GM23338 (cell line): Measurements from ENCODE around the gene HEATR5B. TPM values are rescaled to one million over a fixed set of nuclear protein-coding genes. Genes with fewer than 3 reads are reported as not detected.

Experiments used
- ATAC-seq: fragments of 200-7000 bp; cut with Tn5 transposase; 3 replicates; pipeline ENCODE4 v1.9.1; 2020
- DNase-seq: peaks from one replicate; pipeline ENCODE4 v3.0.0-alpha.2; 2015; ENCODE audit warnings: low spot score
- H2AFZ ChIP-seq: fragments of 200-600 bp; sonication (generic); 2 replicates; pipeline ENCODE4 v1.8.0; 2016; ENCODE audit warnings: antibody characterized with exemption, mild to moderate bottlenecking, moderate library complexity
- H3F3A ChIP-seq: fragments of 200-600 bp; sonication (generic); replicated peaks from 2 replicates; pipeline ENCODE4 v1.8.0; 2017; ENCODE audit warnings: antibody characterized with exemption, mixed run types, low read depth
- H3K27ac ChIP-seq: fragments of 200-600 bp; sonication (generic); 2 replicates; pipeline ENCODE4 v1.6.1; 2016; ENCODE audit warnings: low read depth
- H3K27me3 ChIP-seq: fragments of 200-600 bp; sonication (generic); 2 replicates; pipeline ENCODE4 v1.8.0; 2016; ENCODE audit warnings: mild to moderate bottlenecking, mixed run types, moderate library complexity; ENCODE audit not compliant: insufficient read depth
- H3K36me3 ChIP-seq: fragments of 200-600 bp; sonication (generic); 2 replicates; pipeline ENCODE4 v1.8.0; 2016; ENCODE audit warnings: mild to moderate bottlenecking; ENCODE audit not compliant: insufficient read depth
- H3K4me1 ChIP-seq: fragments of 200-600 bp; sonication (generic); 2 replicates; pipeline ENCODE4 v1.8.0; 2016; ENCODE audit warnings: mild to moderate bottlenecking, moderate library complexity; ENCODE audit not compliant: insufficient read depth
- H3K4me2 ChIP-seq: fragments of 200-600 bp; sonication (generic); 2 replicates; pipeline ENCODE4 v1.7.1; 2017; ENCODE audit warnings: mixed run types
- H3K4me3 ChIP-seq: fragments of 200-600 bp; sonication (generic); 2 replicates; pipeline ENCODE4 v1.6.1; 2016; ENCODE audit warnings: mixed run types
- H3K79me2 ChIP-seq: fragments of 200-600 bp; sonication (generic); replicated peaks from 2 replicates; pipeline ENCODE4 v1.8.0; 2017; ENCODE audit warnings: mild to moderate bottlenecking; ENCODE audit not compliant: insufficient read depth
- H3K9me2 ChIP-seq: fragments of 200-600 bp; sonication (generic); 2 replicates; pipeline ENCODE4 v1.8.0; 2017; ENCODE audit not compliant: insufficient read depth
- H4K20me1 ChIP-seq: fragments of 200-600 bp; sonication (generic); replicated peaks from 2 replicates; pipeline ENCODE4 v1.8.0; 2017; ENCODE audit warnings: mild to moderate bottlenecking; ENCODE audit not compliant: insufficient read depth
- H3K27ac Mint-ChIP-seq: 2 replicates; pipeline ENCODE4 v1.8.0; 2020; ENCODE audit warnings: inconsistent platforms, mild to moderate bottlenecking, moderate library complexity, mixed read lengths
- H3K27me3 Mint-ChIP-seq: 3 replicates; pipeline ENCODE4 v1.8.0; 2022; ENCODE audit warnings: low read depth, mild to moderate bottlenecking, moderate library complexity, mixed read lengths, inconsistent platforms; ENCODE audit not compliant: insufficient read depth, poor library complexity
- H3K36me3 Mint-ChIP-seq: 3 replicates; pipeline ENCODE4 v1.8.0; 2021; ENCODE audit warnings: low read depth, mild to moderate bottlenecking, inconsistent platforms, moderate library complexity, mixed read lengths
- H3K4me1 Mint-ChIP-seq: 3 replicates; pipeline ENCODE4 v1.8.0; 2020; ENCODE audit warnings: mild to moderate bottlenecking, inconsistent platforms, mixed read lengths
- H3K4me3 Mint-ChIP-seq: 3 replicates; pipeline ENCODE4 v1.8.0; 2021; ENCODE audit warnings: moderate library complexity, mild to moderate bottlenecking, inconsistent platforms, mixed read lengths
- H3K9me3 Mint-ChIP-seq: 3 replicates; pipeline ENCODE4 v1.8.0; 2020; ENCODE audit warnings: moderate library complexity, mild to moderate bottlenecking, inconsistent platforms, mixed read lengths
- CREB1 ChIP-seq: fragments of 250-450 bp; sonication (Bioruptor Pico); IDR thresholded peaks from 2 replicates; pipeline ENCODE4 v1.5.0; 2020; ENCODE audit warnings: low read depth, mild to moderate bottlenecking, moderate library complexity
- EZH2 ChIP-seq: fragments of 200-600 bp; sonication (generic); IDR thresholded peaks from one replicate; pipeline ENCODE4 v1.8.0; 2017; ENCODE audit warnings: antibody characterized with exemption, mild to moderate bottlenecking, low read depth; ENCODE audit not compliant: unreplicated experiment
- EZH2phosphoT487 ChIP-seq: fragments of 200-600 bp; sonication (generic); IDR thresholded peaks from one replicate; pipeline ENCODE4 v1.8.1; 2018; ENCODE audit warnings: antibody characterized with exemption; ENCODE audit not compliant: unreplicated experiment
- JUNB ChIP-seq: IDR thresholded peaks from one replicate; pipeline ENCODE4 v1.6.1; 2016; ENCODE audit warnings: antibody characterized with exemption; ENCODE audit not compliant: unreplicated experiment
- NANOG ChIP-seq: IDR thresholded peaks from 2 replicates; pipeline ENCODE4 v1.6.1; 2016; ENCODE audit warnings: antibody characterized with exemption, borderline replicate concordance
- POLR2AphosphoS5 ChIP-seq: IDR thresholded peaks from 2 replicates; pipeline ENCODE4 v1.6.1; 2016; ENCODE audit warnings: antibody characterized with exemption, low read depth
- STAT1 ChIP-seq: IDR thresholded peaks from one replicate; pipeline ENCODE4 v1.6.1; 2016; ENCODE audit warnings: antibody characterized with exemption; ENCODE audit not compliant: unreplicated experiment
- ZNF114 ChIP-seq: fragments of 250-450 bp; sonication (Bioruptor Pico); IDR thresholded peaks from 2 replicates; pipeline ENCODE4 v1.5.0; 2020; ENCODE audit warnings: mild to moderate bottlenecking, moderate library complexity
- polyA plus RNA-seq: library from polyadenylated mRNA; unstranded; fragments of >200 nt; fragmentation: Nextera tagmentation; extraction: Ambion mirVana; gene quantifications from 2 replicates; pipeline ENCODE4 v1.2.1, GENCODE V29; 2016
- total RNA-seq: library from RNA; depleted of rRNA; stranded (reverse); fragments of >200 nt; shearing (Covaris generic); gene quantifications from 2 replicates; pipeline ENCODE4 v1.2.3, GENCODE V29; 2014
- TF ChIP-seq, protein P1 (sequence below): IDR thresholded peaks from one replicate; pipeline ENCODE4 v1.6.1; 2018; ENCODE audit warnings: antibody characterized with exemption; ENCODE audit not compliant: unreplicated experiment
- TF ChIP-seq, protein P2 (sequence below): IDR thresholded peaks from 2 replicates; pipeline ENCODE4 v1.6.1; 2016; ENCODE audit warnings: antibody characterized with exemption
- TF ChIP-seq, protein P3 (sequence below): fragments of 250-450 bp; sonication (Bioruptor Pico); IDR thresholded peaks from 2 replicates; pipeline ENCODE4 v1.5.0; 2020; ENCODE audit warnings: mild to moderate bottlenecking, moderate library complexity

HEATR5B gene
- total and polyA plus RNA-seq, 2 experiments from 2014 or later = 4.0 to 18.8 TPM

DNA sequence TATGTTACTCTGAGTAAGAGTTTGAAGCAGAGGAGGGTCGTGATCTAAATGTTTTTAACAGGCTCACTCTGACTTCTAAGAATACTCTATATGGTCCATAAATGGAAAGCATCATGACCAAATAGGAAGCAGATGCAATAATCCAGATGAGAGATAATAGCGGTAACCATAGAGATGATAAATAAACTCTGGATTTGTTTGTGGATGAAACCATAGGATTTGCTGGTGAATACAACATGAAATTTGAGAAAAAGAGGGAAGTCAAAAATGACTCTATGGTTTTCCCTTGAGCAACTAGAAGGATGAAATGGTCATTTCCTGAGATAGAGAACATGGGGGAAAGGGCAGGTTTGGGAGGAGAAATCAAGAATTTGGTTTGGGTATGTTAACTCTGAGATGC lies 3.9 kb downstream of the HEATR5B start (continued):
- TF ChIP-seq EZH2phosphoT487 = no peak
- TF ChIP-seq EZH2 = no peak
- TF ChIP-seq, protein P1, sequence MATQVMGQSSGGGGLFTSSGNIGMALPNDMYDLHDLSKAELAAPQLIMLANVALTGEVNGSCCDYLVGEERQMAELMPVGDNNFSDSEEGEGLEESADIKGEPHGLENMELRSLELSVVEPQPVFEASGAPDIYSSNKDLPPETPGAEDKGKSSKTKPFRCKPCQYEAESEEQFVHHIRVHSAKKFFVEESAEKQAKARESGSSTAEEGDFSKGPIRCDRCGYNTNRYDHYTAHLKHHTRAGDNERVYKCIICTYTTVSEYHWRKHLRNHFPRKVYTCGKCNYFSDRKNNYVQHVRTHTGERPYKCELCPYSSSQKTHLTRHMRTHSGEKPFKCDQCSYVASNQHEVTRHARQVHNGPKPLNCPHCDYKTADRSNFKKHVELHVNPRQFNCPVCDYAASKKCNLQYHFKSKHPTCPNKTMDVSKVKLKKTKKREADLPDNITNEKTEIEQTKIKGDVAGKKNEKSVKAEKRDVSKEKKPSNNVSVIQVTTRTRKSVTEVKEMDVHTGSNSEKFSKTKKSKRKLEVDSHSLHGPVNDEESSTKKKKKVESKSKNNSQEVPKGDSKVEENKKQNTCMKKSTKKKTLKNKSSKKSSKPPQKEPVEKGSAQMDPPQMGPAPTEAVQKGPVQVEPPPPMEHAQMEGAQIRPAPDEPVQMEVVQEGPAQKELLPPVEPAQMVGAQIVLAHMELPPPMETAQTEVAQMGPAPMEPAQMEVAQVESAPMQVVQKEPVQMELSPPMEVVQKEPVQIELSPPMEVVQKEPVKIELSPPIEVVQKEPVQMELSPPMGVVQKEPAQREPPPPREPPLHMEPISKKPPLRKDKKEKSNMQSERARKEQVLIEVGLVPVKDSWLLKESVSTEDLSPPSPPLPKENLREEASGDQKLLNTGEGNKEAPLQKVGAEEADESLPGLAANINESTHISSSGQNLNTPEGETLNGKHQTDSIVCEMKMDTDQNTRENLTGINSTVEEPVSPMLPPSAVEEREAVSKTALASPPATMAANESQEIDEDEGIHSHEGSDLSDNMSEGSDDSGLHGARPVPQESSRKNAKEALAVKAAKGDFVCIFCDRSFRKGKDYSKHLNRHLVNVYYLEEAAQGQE = no peak

DNA sequence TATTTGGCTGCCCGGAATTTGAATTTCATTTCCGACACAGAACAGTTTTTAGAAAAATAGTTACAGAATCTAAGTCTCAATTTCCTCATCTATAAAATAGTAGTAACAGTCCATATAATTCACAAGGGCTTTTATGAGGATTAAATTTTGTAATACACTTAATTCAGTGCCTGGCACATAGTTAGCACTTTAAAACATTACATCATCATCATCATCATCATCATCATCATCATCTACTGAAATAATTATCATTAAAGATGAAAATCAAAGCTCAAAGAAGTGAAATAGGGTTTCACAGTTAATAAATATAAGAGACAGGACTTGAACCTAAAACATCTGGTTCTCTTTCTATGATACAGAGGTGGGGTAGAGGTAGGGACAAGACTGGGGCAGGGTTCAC lies 13.2 kb downstream of the HEATR5B start:
- Histone ChIP-seq H3K4me3 (no peak overlapping the region), H3F3A (no peaks in the 10 kb centered on the region), H3K9me2 (no peaks in the 10 kb centered on the region), H3K79me2 (no peaks in the 10 kb centered on the region), H2AFZ (no peak overlapping the region), H3K4me2 (no peak overlapping the region), H4K20me1 (no peaks in the 10 kb centered on the region), H3K4me1 (no peaks in the 10 kb centered on the region), H3K36me3 (peaks cover 6% of the 10 kb centered on the region; the same call in 1 of the 2 replicates), H3K27ac (no peak overlapping the region), H3K27me3 (no peaks in the 10 kb centered on the region)
- ATAC-seq = no peak
- Mint-ChIP-seq H3K4me3 (no peak overlapping the region), H3K9me3 (no peaks in the 10 kb centered on the region), H3K27ac (no peak overlapping the region), H3K27me3 (no peaks in the 10 kb centered on the region), H3K4me1 (no peaks in the 10 kb centered on the region), H3K36me3 (peaks cover 18% of the 10 kb centered on the region)
- no peak for DNase-seq
- TF ChIP-seq ZNF114 = no peak
- TF ChIP-seq, protein P2, sequence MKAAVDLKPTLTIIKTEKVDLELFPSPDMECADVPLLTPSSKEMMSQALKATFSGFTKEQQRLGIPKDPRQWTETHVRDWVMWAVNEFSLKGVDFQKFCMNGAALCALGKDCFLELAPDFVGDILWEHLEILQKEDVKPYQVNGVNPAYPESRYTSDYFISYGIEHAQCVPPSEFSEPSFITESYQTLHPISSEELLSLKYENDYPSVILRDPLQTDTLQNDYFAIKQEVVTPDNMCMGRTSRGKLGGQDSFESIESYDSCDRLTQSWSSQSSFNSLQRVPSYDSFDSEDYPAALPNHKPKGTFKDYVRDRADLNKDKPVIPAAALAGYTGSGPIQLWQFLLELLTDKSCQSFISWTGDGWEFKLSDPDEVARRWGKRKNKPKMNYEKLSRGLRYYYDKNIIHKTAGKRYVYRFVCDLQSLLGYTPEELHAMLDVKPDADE = no peak
- TF ChIP-seq CREB1 = no peak
- TF ChIP-seq NANOG = no peak
- no peak for TF ChIP-seq POLR2AphosphoS5
- TF ChIP-seq STAT1 = no peak
- no peak for TF ChIP-seq EZH2
- TF ChIP-seq, protein P3, sequence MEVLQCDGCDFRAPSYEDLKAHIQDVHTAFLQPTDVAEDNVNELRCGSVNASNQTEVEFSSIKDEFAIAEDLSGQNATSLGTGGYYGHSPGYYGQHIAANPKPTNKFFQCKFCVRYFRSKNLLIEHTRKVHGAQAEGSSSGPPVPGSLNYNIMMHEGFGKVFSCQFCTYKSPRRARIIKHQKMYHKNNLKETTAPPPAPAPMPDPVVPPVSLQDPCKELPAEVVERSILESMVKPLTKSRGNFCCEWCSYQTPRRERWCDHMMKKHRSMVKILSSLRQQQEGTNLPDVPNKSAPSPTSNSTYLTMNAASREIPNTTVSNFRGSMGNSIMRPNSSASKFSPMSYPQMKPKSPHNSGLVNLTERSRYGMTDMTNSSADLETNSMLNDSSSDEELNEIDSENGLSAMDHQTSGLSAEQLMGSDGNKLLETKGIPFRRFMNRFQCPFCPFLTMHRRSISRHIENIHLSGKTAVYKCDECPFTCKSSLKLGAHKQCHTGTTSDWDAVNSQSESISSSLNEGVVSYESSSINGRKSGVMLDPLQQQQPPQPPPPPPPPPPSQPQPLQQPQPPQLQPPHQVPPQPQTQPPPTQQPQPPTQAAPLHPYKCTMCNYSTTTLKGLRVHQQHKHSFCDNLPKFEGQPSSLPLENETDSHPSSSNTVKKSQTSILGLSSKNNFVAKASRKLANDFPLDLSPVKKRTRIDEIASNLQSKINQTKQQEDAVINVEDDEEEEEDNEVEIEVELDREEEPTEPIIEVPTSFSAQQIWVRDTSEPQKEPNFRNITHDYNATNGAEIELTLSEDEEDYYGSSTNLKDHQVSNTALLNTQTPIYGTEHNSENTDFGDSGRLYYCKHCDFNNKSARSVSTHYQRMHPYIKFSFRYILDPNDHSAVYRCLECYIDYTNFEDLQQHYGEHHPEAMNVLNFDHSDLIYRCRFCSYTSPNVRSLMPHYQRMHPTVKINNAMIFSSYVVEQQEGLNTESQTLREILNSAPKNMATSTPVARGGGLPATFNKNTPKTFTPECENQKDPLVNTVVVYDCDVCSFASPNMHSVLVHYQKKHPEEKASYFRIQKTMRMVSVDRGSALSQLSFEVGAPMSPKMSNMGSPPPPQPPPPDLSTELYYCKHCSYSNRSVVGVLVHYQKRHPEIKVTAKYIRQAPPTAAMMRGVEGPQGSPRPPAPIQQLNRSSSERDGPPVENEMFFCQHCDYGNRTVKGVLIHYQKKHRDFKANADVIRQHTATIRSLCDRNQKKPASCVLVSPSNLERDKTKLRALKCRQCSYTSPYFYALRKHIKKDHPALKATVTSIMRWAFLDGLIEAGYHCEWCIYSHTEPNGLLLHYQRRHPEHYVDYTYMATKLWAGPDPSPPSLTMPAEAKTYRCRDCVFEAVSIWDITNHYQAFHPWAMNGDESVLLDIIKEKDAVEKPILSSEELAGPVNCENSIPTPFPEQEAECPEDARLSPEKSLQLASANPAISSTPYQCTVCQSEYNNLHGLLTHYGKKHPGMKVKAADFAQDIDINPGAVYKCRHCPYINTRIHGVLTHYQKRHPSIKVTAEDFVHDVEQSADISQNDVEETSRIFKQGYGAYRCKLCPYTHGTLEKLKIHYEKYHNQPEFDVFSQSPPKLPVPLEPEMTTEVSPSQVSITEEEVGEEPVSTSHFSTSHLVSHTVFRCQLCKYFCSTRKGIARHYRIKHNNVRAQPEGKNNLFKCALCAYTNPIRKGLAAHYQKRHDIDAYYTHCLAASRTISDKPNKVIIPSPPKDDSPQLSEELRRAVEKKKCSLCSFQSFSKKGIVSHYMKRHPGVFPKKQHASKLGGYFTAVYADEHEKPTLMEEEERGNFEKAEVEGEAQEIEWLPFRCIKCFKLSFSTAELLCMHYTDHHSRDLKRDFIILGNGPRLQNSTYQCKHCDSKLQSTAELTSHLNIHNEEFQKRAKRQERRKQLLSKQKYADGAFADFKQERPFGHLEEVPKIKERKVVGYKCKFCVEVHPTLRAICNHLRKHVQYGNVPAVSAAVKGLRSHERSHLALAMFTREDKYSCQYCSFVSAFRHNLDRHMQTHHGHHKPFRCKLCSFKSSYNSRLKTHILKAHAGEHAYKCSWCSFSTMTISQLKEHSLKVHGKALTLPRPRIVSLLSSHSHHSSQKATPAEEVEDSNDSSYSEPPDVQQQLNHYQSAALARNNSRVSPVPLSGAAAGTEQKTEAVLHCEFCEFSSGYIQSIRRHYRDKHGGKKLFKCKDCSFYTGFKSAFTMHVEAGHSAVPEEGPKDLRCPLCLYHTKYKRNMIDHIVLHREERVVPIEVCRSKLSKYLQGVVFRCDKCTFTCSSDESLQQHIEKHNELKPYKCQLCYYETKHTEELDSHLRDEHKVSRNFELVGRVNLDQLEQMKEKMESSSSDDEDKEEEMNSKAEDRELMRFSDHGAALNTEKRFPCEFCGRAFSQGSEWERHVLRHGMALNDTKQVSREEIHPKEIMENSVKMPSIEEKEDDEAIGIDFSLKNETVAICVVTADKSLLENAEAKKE (CRISPR knock-in tag) = no peak
- TF ChIP-seq JUNB = no peak
- TF ChIP-seq EZH2phosphoT487 = no peak
- TF ChIP-seq, protein P1 = no peak
